ENCODE measurements around the gene ALDH3B2. TPM values are rescaled to one million over a fixed set of nuclear protein-coding genes. Genes with fewer than 3 reads are reported as not detected.

Gene ALDH3B2
- total and polyA plus RNA-seq, 2 donors (not counting 1 experiment from before 2014, with no cell fraction given) = 0.09 TPM; not detected in 1

DNA sequence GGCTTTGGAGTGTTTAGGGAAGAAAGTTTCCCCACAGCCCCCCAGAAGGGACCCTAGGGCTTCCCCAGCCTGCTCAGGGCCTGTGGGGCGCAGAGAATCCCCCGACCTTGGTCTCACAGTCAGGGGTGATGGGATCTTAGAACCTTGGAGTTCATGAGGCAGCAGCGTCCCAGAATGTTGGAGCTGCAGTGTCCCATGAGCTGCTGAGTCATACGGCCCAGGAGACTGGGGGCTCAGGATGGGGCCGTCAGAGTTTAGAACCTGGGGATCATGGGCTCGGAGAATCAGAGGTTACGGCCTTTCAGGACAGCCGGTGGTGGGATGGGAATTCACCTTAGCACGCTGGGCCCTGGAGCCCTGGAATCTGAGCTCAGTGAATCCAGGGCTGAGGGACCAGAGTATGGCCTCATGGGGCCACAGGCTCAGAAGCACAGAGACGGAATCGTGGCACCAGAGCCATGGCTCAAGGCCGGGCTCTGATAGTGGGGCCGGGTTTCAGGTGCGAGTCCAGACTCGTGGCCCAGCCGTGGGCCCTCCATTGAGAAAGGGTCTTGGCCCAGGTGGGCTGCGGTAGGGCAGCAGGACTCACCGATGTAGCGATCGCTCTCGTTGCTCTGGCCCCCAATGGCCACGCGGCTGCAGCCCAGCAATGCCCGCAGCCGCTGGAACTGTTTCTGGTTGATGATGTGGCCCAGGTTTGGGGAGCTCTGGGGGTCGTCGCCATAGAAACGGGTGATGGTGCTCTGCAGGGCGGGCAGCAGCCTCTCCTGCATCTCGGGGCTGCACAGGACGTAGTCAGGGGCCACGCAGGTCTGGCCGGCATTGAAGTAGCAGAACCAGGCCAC, 9.5 kb downstream of the ALDH3B2 start:
- no peaks in the 10 kb centered on the region for H3K36me3 ChIP-seq (replicated peaks in 1 of 2; ENCODE audit: control extremely low read depth in 1 of 2, control insufficient read depth in 1 of 2, extremely low read depth in 1 of 2, insufficient read depth in 2 of 2, low read length in 1 of 2)
- no peak for ATAC-seq (ENCODE audit: low read depth)
- no peaks in the 10 kb centered on the region for H3K9me3 Mint-ChIP-seq (ENCODE audit: insufficient read depth)
- H3K27me3 ChIP-seq (replicated peaks in 1 of 4; ENCODE audit: control extremely low read depth in 1 of 4, control insufficient read depth in 3 of 4, insufficient read depth in 4 of 4, low read length in 3 of 4) = peaks cover 0 to 4% (median 2%) of the 10 kb centered on the region in 4 experiments
- no peaks in the 10 kb centered on the region for H3K4me1 Mint-ChIP-seq
- intact Hi-C loops (cut with micrococcal nuclease) = no loop called here
- H3K4me2 ChIP-seq (replicated peaks; ENCODE audit: low read depth, low read length, poor library complexity, severe bottlenecking) = no peak overlapping the region
- H3K9me3 ChIP-seq (ENCODE audit: control extremely low read depth in 1 of 3, control insufficient read depth in 2 of 3, insufficient read depth in 1 of 3, low read length in 2 of 3) = no peaks in the 10 kb centered on the region
- POLR2A ChIA-PET = no interaction called here
- TF ChIP-seq EZH2 (IDR thresholded peaks at IDR 0.05; ENCODE audit: borderline replicate concordance, insufficient read depth, low read depth, low read length, poor library complexity, severe bottlenecking) = no peak
- TF ChIP-seq, protein P1, sequence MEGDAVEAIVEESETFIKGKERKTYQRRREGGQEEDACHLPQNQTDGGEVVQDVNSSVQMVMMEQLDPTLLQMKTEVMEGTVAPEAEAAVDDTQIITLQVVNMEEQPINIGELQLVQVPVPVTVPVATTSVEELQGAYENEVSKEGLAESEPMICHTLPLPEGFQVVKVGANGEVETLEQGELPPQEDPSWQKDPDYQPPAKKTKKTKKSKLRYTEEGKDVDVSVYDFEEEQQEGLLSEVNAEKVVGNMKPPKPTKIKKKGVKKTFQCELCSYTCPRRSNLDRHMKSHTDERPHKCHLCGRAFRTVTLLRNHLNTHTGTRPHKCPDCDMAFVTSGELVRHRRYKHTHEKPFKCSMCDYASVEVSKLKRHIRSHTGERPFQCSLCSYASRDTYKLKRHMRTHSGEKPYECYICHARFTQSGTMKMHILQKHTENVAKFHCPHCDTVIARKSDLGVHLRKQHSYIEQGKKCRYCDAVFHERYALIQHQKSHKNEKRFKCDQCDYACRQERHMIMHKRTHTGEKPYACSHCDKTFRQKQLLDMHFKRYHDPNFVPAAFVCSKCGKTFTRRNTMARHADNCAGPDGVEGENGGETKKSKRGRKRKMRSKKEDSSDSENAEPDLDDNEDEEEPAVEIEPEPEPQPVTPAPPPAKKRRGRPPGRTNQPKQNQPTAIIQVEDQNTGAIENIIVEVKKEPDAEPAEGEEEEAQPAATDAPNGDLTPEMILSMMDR (IDR thresholded peaks at IDR 0.05) = no peak
- H4K20me1 ChIP-seq (ENCODE audit: control insufficient read depth, insufficient read depth, low read length, poor library complexity, severe bottlenecking) = no peaks in the 10 kb centered on the region
- no peaks in the 10 kb centered on the region for H3K27me3 Mint-ChIP-seq
- peaks cover 33 to 34% of the 10 kb centered on the region in 2 donors for H3K4me1 ChIP-seq (ENCODE audit: control insufficient read depth in 2 of 2, insufficient read depth in 2 of 2, low read length in 2 of 2)
- 94% methylated on average over 32 of the region's 33 CpGs for WGBS (ENCODE audit: insufficient coverage)
- no peak overlapping the region for H2AFZ ChIP-seq (ENCODE audit: insufficient read depth, low read depth, low read length, poor library complexity, severe bottlenecking)
- H3K9ac ChIP-seq (ENCODE audit: low read length) = no peak overlapping the region
- no peak overlapping the region for H3K4me3 ChIP-seq (ENCODE audit: control extremely low read depth in 1 of 5, extremely low read depth in 1 of 5, insufficient read depth in 1 of 5, low read depth in 2 of 5, low read length in 4 of 5)
- H3K27ac ChIP-seq (ENCODE audit: low read length in 2 of 2) = no peak overlapping the region
- no peak overlapping the region for H3K4me3 Mint-ChIP-seq
- H3K79me2 ChIP-seq (ENCODE audit: control insufficient read depth, insufficient read depth, low read length) = no peaks in the 10 kb centered on the region
- peak overlapping the region; percentile 20 for H3K27ac Mint-ChIP-seq
- DNase-seq = no peak
- CTCF ChIA-PET = interaction anchor here (0.9 to 2.3 kb wide), 3 partner anchors 13 to 92 kb away, joined by 3 to 5 read pairs (median 3); no protein-coding TSS in a partner anchor

DNA sequence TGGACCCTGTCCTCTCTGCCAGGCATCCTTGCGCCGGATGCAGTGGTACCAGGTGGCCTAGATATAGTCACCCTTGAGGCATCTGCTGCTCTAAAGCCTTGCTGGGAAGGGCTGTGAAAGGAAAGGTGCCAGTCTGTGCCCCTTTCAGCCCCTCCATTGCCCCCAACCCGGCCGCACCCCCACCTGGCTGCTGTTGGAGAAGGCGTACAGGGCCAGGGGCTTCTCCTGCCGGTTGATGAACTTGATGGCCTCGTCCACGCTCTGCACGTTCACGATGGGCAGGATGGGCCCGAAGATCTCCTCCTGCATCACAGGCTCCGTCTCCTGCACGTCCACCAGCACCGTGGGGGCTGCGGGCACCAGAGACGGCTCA, 10.2 kb downstream of the ALDH3B2 start:
- CTCF ChIA-PET = interaction anchor here (0.9 to 2.3 kb wide), 3 partner anchors 13 to 91 kb away, joined by 3 to 5 read pairs (median 3); no protein-coding TSS in a partner anchor
- no peak for TF ChIP-seq EZH2 (IDR thresholded peaks at IDR 0.05; ENCODE audit: borderline replicate concordance, insufficient read depth, low read depth, low read length, poor library complexity, severe bottlenecking)
- TF ChIP-seq, protein P1 (IDR thresholded peaks at IDR 0.05) = no peak

More for the DNA sequence above, 10.2 kb downstream of the ALDH3B2 start:
- ATAC-seq (ENCODE audit: low read depth) (no peak), DNase-seq (no peak)
- H3K4me2 ChIP-seq (replicated peaks; ENCODE audit: low read depth, low read length, poor library complexity, severe bottlenecking) = no peak overlapping the region
- Mint-ChIP-seq H3K27ac (no peak overlapping the region), H3K4me3 (no peak overlapping the region), H3K4me1 (peaks cover 2% of the 10 kb centered on the region), H3K27me3 (no peaks in the 10 kb centered on the region), H3K9me3 (ENCODE audit: insufficient read depth) (no peaks in the 10 kb centered on the region)
- 98% methylated on average over 14 of the region's 16 CpGs for WGBS (ENCODE audit: insufficient coverage)
- H3K36me3 ChIP-seq (replicated peaks in 1 of 2; ENCODE audit: control extremely low read depth in 1 of 2, control insufficient read depth in 1 of 2, extremely low read depth in 1 of 2, insufficient read depth in 2 of 2, low read length in 1 of 2) = no peaks in the 10 kb centered on the region
- H3K79me2 ChIP-seq (ENCODE audit: control insufficient read depth, insufficient read depth, low read length) = no peaks in the 10 kb centered on the region
- intact Hi-C loops (cut with micrococcal nuclease) = no loop called here
- H3K4me3 ChIP-seq (ENCODE audit: control extremely low read depth in 1 of 5, extremely low read depth in 1 of 5, insufficient read depth in 1 of 5, low read depth in 2 of 5, low read length in 4 of 5) = no peak overlapping the region
- no peak overlapping the region for H2AFZ ChIP-seq (ENCODE audit: insufficient read depth, low read depth, low read length, poor library complexity, severe bottlenecking)
- H3K9me3 ChIP-seq (ENCODE audit: control extremely low read depth in 1 of 3, control insufficient read depth in 2 of 3, insufficient read depth in 1 of 3, low read length in 2 of 3) = no peaks in the 10 kb centered on the region
- peaks cover 0 to 3% (median 1%) of the 10 kb centered on the region in 4 experiments for H3K27me3 ChIP-seq (replicated peaks in 1 of 4; ENCODE audit: control extremely low read depth in 1 of 4, control insufficient read depth in 3 of 4, insufficient read depth in 4 of 4, low read length in 3 of 4)
- H4K20me1 ChIP-seq (ENCODE audit: control insufficient read depth, insufficient read depth, low read length, poor library complexity, severe bottlenecking) = no peaks in the 10 kb centered on the region
- POLR2A ChIA-PET = no interaction called here
- no peak overlapping the region for H3K9ac ChIP-seq (ENCODE audit: low read length)
- H3K27ac ChIP-seq (ENCODE audit: low read length in 2 of 2) = no peak overlapping the region
- peaks cover 32 to 33% of the 10 kb centered on the region in 2 donors for H3K4me1 ChIP-seq (ENCODE audit: control insufficient read depth in 2 of 2, insufficient read depth in 2 of 2, low read length in 2 of 2)
